Effector memory CD4-positive, alpha-beta T cell (primary cell): ENCODE measurements around the gene ADGRG2.
"Not testable (repeated sequence)": the region's sequence is repeated elsewhere in the genome, so short reads cannot be mapped to it uniquely, and the experiment has no call there.

ENCODE experiments used
- DNase-seq, 3 donors: peaks; one replicate each; pipeline ENCODE4 v3.0.0-alpha.2; 2020
- H3K27ac ChIP-seq: 2 replicates; pipeline ENCODE4 v1.7.0; 2013; ENCODE audit warnings: mild to moderate bottlenecking, low read length, moderate library complexity; ENCODE audit not compliant: insufficient read depth, poor library complexity, severe bottlenecking
- H3K27me3 ChIP-seq: replicated peaks from 2 replicates; pipeline ENCODE4 v1.7.0; 2013; ENCODE audit warnings: mild to moderate bottlenecking, low read length; ENCODE audit not compliant: insufficient read depth, control insufficient read depth, poor library complexity, severe bottlenecking
- H3K36me3 ChIP-seq: 2 replicates; pipeline ENCODE4 v1.7.0; 2013; ENCODE audit warnings: mild to moderate bottlenecking, low read length, moderate library complexity; ENCODE audit not compliant: control insufficient read depth, insufficient read depth
- H3K4me1 ChIP-seq: 2 replicates; pipeline ENCODE4 v1.7.0; 2013; ENCODE audit warnings: low read length, mild to moderate bottlenecking; ENCODE audit not compliant: control insufficient read depth, insufficient read depth, poor library complexity, severe bottlenecking
- H3K4me3 ChIP-seq: 2 replicates; pipeline ENCODE4 v1.7.0; 2013; ENCODE audit warnings: low read length, low read depth, mild to moderate bottlenecking; ENCODE audit not compliant: insufficient read depth, poor library complexity, severe bottlenecking
- H3K9me3 ChIP-seq: 2 replicates; pipeline ENCODE4 v1.7.0; 2013; ENCODE audit warnings: mild to moderate bottlenecking, low read length, moderate library complexity; ENCODE audit not compliant: control insufficient read depth

The ADGRG2 gene

DNA sequence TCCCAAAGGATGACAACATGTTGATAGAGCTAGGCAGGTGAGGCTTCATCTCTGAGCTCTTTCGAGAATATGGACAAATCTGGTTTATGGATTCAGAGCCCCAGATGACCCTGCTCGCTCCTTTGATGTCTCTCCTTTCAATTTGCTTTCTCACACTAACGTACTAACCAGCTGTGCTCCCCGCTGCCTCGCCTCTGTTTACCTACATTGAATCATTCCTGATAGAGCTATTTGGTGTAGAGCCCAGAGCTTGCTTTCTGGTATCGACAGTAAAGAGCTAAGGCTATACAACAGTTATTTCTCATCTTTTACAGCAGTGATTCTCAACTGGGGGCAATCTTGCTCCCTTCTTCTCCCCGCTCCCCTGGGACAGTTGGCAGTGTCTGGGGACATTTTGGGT is 129.4 kb downstream of the ADGRG2 start:
- DNase-seq = no peak
- Histone ChIP-seq H3K4me1 (no peaks in the 10 kb centered on the region), H3K9me3 (no peaks in the 10 kb centered on the region), H3K27ac (no peak overlapping the region), H3K27me3 (no peaks in the 10 kb centered on the region), H3K4me3 (no peak overlapping the region), H3K36me3 (no peaks in the 10 kb centered on the region)

DNA sequence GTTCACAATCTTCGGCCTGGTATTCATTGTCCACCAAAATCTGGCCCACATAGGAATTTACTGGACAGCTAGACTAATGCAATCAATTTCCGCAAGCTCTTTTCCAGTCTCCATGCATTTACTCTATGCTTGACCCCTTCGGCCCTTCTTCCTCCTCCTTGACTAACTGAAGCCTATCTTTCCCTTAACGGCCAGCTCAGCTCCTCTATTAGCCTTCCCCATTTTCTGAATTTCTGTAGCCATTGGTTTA is 137.2 kb downstream of the ADGRG2 start:
- Histone ChIP-seq H3K27me3 (no peaks in the 10 kb centered on the region), H3K4me1 (no peaks in the 10 kb centered on the region), H3K27ac (peak overlapping the region; percentile 86), H3K9me3 (no peaks in the 10 kb centered on the region), H3K36me3 (no peaks in the 10 kb centered on the region), H3K4me3 (peak overlapping the region; percentile 78)
- no peak for DNase-seq

DNA sequence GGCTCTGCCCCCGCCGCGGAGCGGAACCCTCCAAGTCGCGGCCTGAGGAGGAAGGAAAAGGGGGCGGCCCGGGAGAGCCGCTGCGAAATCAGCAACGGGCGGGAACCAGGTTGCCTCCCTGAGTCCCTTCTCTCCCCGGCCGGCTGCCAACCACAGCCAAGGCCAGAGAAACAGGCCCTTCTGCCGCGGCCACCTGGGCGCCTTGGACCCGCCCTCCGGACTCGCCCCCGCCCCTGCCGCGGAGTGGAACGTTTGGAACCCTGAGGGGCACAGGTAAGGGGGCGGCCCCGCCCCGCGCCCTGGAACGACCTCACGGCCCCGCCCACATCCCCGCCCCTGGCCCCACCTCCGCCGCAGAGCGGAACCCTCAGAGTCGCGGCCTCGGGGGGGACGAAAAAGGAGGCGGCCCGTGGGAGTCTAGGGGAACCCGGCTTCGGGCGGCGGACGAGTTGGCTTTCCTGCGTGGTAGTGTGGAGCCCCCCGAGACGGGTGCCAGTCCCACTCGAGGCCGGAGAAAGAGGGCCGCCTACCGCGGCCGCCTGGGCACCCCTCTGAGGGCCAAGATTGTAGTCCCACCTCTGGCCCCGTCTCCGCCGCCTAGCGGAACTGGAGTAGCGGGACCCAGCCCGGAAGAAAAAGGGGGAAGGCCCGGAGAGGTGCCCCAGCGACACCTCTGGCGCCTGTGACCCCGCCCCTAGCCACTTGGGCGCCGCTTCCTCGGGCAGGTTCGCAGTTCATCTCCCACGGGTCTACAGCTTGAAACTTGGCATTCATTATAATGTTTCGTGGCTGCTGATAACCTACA is 137.7 kb downstream of the ADGRG2 start:
- H3K4me1 ChIP-seq = no peaks in the 10 kb centered on the region

DNA sequence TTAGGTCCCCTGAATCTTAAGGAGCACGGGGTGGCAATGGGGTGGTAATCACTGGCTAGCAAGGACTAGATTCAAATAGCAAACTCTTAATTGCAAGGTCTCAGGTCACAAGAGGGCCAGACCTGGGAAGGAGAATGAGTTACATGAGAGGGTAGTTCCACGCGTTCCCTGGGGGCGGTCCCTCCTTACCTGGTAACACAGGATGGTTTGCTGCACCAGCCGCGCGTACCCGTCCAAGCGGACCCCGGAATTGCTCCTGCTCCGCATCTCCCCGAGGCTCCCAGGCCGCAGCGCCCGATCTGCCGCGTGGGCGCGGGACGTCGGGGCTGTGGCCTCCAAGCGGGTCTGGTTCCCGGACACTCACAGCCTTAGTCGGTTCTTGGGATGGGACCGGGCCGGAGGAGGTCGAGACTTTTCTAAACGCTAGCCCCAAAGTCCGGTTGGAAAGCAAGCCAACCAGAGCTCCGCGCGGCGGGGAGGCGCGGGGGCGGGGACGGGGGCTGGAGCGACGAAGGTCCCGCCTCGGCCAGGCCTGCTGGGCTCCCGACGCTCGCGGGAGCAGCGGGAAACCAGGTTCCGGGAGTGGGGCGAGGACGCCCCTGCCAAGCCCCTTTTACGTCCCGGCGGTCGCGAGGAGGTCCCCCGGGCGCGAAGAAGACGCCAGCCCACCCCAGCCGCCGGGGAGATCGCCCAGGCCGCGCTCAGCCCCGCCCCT is 138.4 kb downstream of the ADGRG2 start, which contains the start of gene PHKA2:
PHKA2 (minus strand) TSS at position 449 of the 715 bp plus-strand sequence; CDS start at position 267, 182 bp downstream.
- Histone ChIP-seq H3K4me3 (peak within 1 kb of the TSS; percentile 78), H3K4me1 (no peaks in the 10 kb centered on the region), H3K9me3 (no peaks in the 10 kb centered on the region), H3K27ac (peak within 1 kb of the TSS; percentile 86), H3K36me3 (no peaks in the 10 kb centered on the region), H3K27me3 (no peaks in the 10 kb centered on the region)
- no peak for DNase-seq

More for the DNA sequence above, 137.7 kb downstream of the ADGRG2 start:
- DNase-seq = peak; percentile 76 to 79 (median 76)
- H3K27ac ChIP-seq = peak overlapping the region; percentile 86
- peak overlapping the region; percentile 78 for H3K4me3 ChIP-seq
- no peaks in the 10 kb centered on the region for H3K36me3 ChIP-seq
- no peaks in the 10 kb centered on the region for H3K27me3 ChIP-seq
- no peaks in the 10 kb centered on the region for H3K9me3 ChIP-seq

DNA sequence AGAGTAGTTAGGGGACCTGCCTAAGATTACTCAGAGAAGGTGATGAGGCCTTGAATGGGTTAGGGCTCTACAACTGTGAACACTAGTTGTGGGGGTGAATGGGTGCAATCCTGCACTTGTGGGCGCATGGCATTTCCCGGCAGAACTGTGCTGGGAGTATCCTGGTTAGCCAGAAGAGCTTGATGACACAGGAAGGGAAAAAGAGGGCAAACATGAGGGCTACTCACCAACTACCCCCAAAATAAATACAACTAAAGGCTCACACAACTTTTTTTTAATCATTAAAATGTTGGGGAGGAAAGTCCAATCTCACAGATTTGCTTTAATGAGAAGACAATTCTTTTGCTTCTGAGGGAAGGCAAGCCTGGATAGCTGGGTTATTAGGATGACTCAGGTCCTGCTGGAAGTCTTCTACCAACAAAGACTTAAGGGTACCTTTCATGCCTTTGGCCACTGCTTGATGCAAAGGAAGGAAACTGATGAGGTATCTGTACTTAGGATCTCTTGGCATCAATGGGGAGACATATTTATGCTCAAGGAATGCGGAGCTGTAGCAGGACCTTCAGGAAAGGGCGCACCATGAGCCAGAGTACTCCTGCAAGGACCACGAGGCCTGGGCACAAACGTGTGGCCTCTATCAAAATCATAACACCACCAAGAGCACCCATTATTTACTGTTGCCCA is 141.0 kb downstream of the ADGRG2 start:
- no peak overlapping the region for H3K4me3 ChIP-seq
- no peak overlapping the region for H3K27ac ChIP-seq
- H3K4me1 ChIP-seq = no peaks in the 10 kb centered on the region
- H3K36me3 ChIP-seq = no peaks in the 10 kb centered on the region
- no peaks in the 10 kb centered on the region for H3K27me3 ChIP-seq
- no peak for DNase-seq
- H3K9me3 ChIP-seq = no peaks in the 10 kb centered on the region

GRCh38 chrX:18980262-18980661 is 142.0 kb downstream of the ADGRG2 start:
- not testable (repeated sequence) for H3K9me3 ChIP-seq, H3K27me3 ChIP-seq, H3K36me3 ChIP-seq, H3K4me1 ChIP-seq, H3K4me3 ChIP-seq, H3K27ac ChIP-seq, DNase-seq

GRCh38 chrX:18974993-18975392 is 147.3 kb downstream of the ADGRG2 start:
- Histone ChIP-seq H3K9me3 (no peaks in the 10 kb centered on the region), H3K36me3 (no peaks in the 10 kb centered on the region), H3K4me1 (no peaks in the 10 kb centered on the region), H3K4me3 (no peak overlapping the region), H3K27ac (no peak overlapping the region), H3K27me3 (no peaks in the 10 kb centered on the region)
- no peak for DNase-seq

GRCh38 chrX:18973527-18974192 is 148.6 kb downstream of the ADGRG2 start:
- H3K27ac ChIP-seq = no peak overlapping the region
- H3K4me1 ChIP-seq = no peaks in the 10 kb centered on the region
- H3K36me3 ChIP-seq = no peaks in the 10 kb centered on the region
- H3K4me3 ChIP-seq = no peak overlapping the region
- no peaks in the 10 kb centered on the region for H3K9me3 ChIP-seq
- DNase-seq = no peak
- H3K27me3 ChIP-seq = no peaks in the 10 kb centered on the region

DNA sequence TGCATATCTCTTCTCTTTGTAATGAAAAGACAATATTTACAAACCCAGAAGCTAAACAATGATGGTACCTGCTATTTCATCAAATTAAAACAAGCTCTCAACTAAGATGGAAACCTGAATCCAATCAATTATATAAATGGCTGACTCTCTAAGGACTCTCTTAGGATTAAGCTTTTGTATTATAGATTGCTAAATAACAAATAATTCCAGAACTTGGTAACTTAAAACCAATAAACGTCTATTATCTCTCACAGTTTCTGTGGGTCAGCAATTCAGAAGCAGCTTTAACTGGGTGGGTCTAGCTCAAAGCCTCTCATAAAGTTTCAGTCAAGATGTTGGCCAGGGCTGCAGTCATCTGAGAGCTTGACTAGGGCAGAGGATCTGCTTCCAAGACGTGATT is 150.8 kb downstream of the ADGRG2 start:
- Histone ChIP-seq H3K4me3 (no peak overlapping the region), H3K9me3 (no peaks in the 10 kb centered on the region), H3K36me3 (no peaks in the 10 kb centered on the region), H3K27me3 (no peaks in the 10 kb centered on the region), H3K4me1 (no peaks in the 10 kb centered on the region), H3K27ac (no peak overlapping the region)
- no peak for DNase-seq
